Hepatocyte (in vitro differentiated cells): Measurements from ENCODE around the gene EPHB6. TPM values are rescaled to one million over a fixed set of nuclear protein-coding genes. Genes with fewer than 3 reads are reported as not detected.

Experiments used
- DNase-seq: peaks from one replicate; pipeline ENCODE4 v3.0.0-alpha.2; 2016; ENCODE audit warnings: low spot score
- H2AFZ ChIP-seq: fragments of 200-600 bp; sonication (generic); 2 replicates; pipeline ENCODE4 v1.6.0; 2016; ENCODE audit warnings: antibody characterized with exemption, mild to moderate bottlenecking
- H3K27ac ChIP-seq: fragments of 200-600 bp; sonication (generic); 2 replicates; pipeline ENCODE4 v1.5.1; 2016; ENCODE audit warnings: mild to moderate bottlenecking
- H3K27me3 ChIP-seq: fragments of 200-600 bp; sonication (generic); 2 replicates; pipeline ENCODE4 v1.6.1; 2016
- H3K36me3 ChIP-seq: fragments of 200-600 bp; sonication (generic); replicated peaks from 2 replicates; pipeline ENCODE4 v1.5.1; 2016; ENCODE audit warnings: low read depth; ENCODE audit not compliant: insufficient read depth
- H3K4me1 ChIP-seq: fragments of 200-600 bp; sonication (generic); 2 replicates; pipeline ENCODE4 v1.5.1; 2016; ENCODE audit warnings: mild to moderate bottlenecking, moderate library complexity; ENCODE audit not compliant: insufficient read depth
- H3K4me2 ChIP-seq: fragments of 200-600 bp; sonication (generic); 2 replicates; pipeline ENCODE4 v1.6.0; 2016
- H3K4me3 ChIP-seq: fragments of 200-600 bp; sonication (generic); 2 replicates; pipeline ENCODE4 v1.5.1; 2016; ENCODE audit warnings: mild to moderate bottlenecking
- H3K79me2 ChIP-seq: fragments of 200-600 bp; sonication (generic); 2 replicates; pipeline ENCODE4 v1.6.0; 2017; ENCODE audit warnings: mild to moderate bottlenecking
- H3K9me2 ChIP-seq: fragments of 200-600 bp; sonication (generic); replicated peaks from 2 replicates; pipeline ENCODE4 v1.6.0; 2017; ENCODE audit warnings: mild to moderate bottlenecking; ENCODE audit not compliant: insufficient read depth
- H3K9me3 ChIP-seq: fragments of 200-600 bp; sonication (generic); 2 replicates; pipeline ENCODE4 v1.5.1; 2016; ENCODE audit warnings: low read depth, mild to moderate bottlenecking
- H4K20me1 ChIP-seq: fragments of 200-600 bp; sonication (generic); 2 replicates; pipeline ENCODE4 v1.6.0; 2016; ENCODE audit warnings: mild to moderate bottlenecking; ENCODE audit not compliant: insufficient read depth, poor library complexity, severe bottlenecking
- CTCF ChIP-seq: fragments of 200-600 bp; sonication (generic); IDR thresholded peaks from 2 replicates; pipeline ENCODE4 v1.5.1; 2016; ENCODE audit warnings: antibody characterized with exemption, mild to moderate bottlenecking; ENCODE audit not compliant: poor library complexity
- EZH2 ChIP-seq: fragments of 200-600 bp; sonication (generic); IDR thresholded peaks from 2 replicates; pipeline ENCODE4 v1.6.1; 2016; ENCODE audit warnings: antibody characterized with exemption, mild to moderate bottlenecking, borderline replicate concordance
- EZH2phosphoT487 ChIP-seq: fragments of 200-600 bp; sonication (generic); IDR thresholded peaks from one replicate; pipeline ENCODE4 v1.6.1; 2018; ENCODE audit warnings: antibody characterized with exemption, mild to moderate bottlenecking, low read depth, moderate library complexity; ENCODE audit not compliant: unreplicated experiment, severe bottlenecking
- WGBS: methylation state at CpG from one replicate; pipeline ENCODE4 v1.1.6; 2016; ENCODE audit warnings: low lambda C conversion rate; ENCODE audit errors: missing lambda C conversion rate; 5-methylcytosine and 5-hydroxymethylcytosine counted together
- polyA plus RNA-seq: library from polyadenylated mRNA; unstranded; fragments of >200 nt; fragmentation: Nextera tagmentation; extraction: Ambion mirVana; gene quantifications from 2 replicates; pipeline ENCODE4 v1.2.1, GENCODE V29; 2016
- total RNA-seq: library from RNA; depleted of rRNA; stranded (reverse); fragments of >200 nt; gene quantifications from 2 replicates; pipeline ENCODE4 v1.2.3, GENCODE V29; 2014

Gene EPHB6
- total and polyA plus RNA-seq, 2 experiments from 2014 or later = 14.8 to 29.6 TPM

GRCh38 chr7:142898377-142899170 is 43.7 kb downstream of the EPHB6 start:
- WGBS = 54% methylated on average over 3 of the region's 3 CpGs
- H3K9me3 ChIP-seq = no peaks in the 10 kb centered on the region
- no peaks in the 10 kb centered on the region for H3K79me2 ChIP-seq
- no peak for DNase-seq
- H3K9me2 ChIP-seq = no peaks in the 10 kb centered on the region
- no peak overlapping the region for H2AFZ ChIP-seq
- no peaks in the 10 kb centered on the region for H3K27me3 ChIP-seq
- H3K4me1 ChIP-seq = peaks cover 22% of the 10 kb centered on the region
- no peak overlapping the region for H3K4me3 ChIP-seq
- H3K4me2 ChIP-seq = no peak overlapping the region
- H3K27ac ChIP-seq = no peak overlapping the region
- no peaks in the 10 kb centered on the region for H3K36me3 ChIP-seq
- TF ChIP-seq EZH2phosphoT487 (no peak), CTCF (no peak), EZH2 (no peak)
- no peaks in the 10 kb centered on the region for H4K20me1 ChIP-seq

- peaks cover 16% of the 10 kb centered on the region for H3K4me1 ChIP-seq
- peaks cover 3% of the 10 kb centered on the region for H3K9me3 ChIP-seq
- no peak overlapping the region for H3K27ac ChIP-seq
- no peak overlapping the region for H3K4me2 ChIP-seq
- H3K4me3 ChIP-seq = no peak overlapping the region
- no peaks in the 10 kb centered on the region for H3K79me2 ChIP-seq
- no peak for DNase-seq
- H2AFZ ChIP-seq = no peak overlapping the region
- TF ChIP-seq CTCF = no peak
- TF ChIP-seq EZH2 = no peak
- TF ChIP-seq EZH2phosphoT487 = no peak
- H3K36me3 ChIP-seq = no peaks in the 10 kb centered on the region
- WGBS = 66% methylated on average over 3 of the region's 3 CpGs
- no peaks in the 10 kb centered on the region for H4K20me1 ChIP-seq
- no peaks in the 10 kb centered on the region for H3K9me2 ChIP-seq
- H3K27me3 ChIP-seq = no peaks in the 10 kb centered on the region
Observed at GRCh38 chr7:142899661-142900060, 44.8 kb downstream of the EPHB6 start.

DNA sequence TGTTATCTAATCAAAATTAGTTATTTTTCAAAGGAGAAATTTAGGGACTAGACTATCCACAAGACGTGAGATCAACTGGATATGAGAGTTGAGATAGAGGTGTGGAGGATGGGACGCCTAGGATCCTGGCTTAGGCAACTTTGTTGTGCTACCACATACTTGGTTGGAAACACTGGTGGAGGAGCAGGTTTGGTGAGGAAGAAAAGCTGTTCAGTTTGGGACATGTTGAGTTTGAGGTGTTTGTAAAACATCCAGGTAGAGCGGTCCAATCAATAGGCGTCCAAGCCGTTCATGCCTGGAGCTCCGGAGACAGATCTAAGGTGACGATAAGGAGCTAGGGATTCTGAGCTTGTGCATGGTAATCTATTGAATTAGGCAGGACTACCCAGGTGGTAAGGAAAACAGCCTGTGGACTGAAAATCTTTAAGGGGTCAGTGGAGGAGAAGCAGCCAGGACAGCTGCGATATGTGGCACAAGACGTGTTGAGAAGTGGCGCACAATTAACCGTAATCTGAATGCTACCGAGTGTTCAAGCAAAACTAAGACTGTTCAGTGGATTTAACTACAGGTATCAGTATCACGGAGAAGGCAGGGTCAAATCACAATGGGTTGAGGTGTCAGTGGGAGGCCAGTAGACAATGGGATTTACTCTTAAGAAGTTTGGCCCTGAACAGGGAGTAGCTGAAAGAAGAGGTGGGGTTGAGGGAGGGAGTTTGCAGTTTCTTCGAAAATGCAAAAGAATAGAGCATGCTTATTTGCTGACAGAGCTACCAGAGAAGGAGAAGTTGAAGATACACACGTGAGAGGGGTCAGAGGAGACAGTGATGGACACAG is 46.8 kb downstream of the EPHB6 start:
- H3K36me3 ChIP-seq = no peaks in the 10 kb centered on the region
- no peak overlapping the region for H2AFZ ChIP-seq
- H3K9me2 ChIP-seq = no peaks in the 10 kb centered on the region
- 69% methylated on average over 15 of the region's 15 CpGs for WGBS
- peaks cover 9% of the 10 kb centered on the region for H3K9me3 ChIP-seq
- TF ChIP-seq EZH2phosphoT487 = no peak
- TF ChIP-seq CTCF = no peak
- TF ChIP-seq EZH2 = no peak
- DNase-seq = no peak
- H3K4me3 ChIP-seq = no peak overlapping the region
- no peaks in the 10 kb centered on the region for H3K27me3 ChIP-seq
- no peaks in the 10 kb centered on the region for H3K4me1 ChIP-seq
- no peaks in the 10 kb centered on the region for H3K79me2 ChIP-seq
- H3K27ac ChIP-seq = no peak overlapping the region
- no peak overlapping the region for H3K4me2 ChIP-seq
- no peaks in the 10 kb centered on the region for H4K20me1 ChIP-seq
